Activated B cell treated with CpG ODN at 0.5 μM for 24 hours (primary cell): Measurements from ENCODE around the gene FBRS. TPM values are rescaled to one million over a fixed set of nuclear protein-coding genes. Genes with fewer than 3 reads are reported as not detected.

ENCODE experiments used
- ATAC-seq: fragments of 200-7000 bp; cut with Tn5 transposase; one replicate; pipeline ENCODE4 v1.10.0; 2021; ENCODE audit warnings: low read depth, mild to moderate bottlenecking, moderate library complexity
- CTCF ChIA-PET: fragments of 350-600 bp; sonication (Branson Sonifier 250); formaldehyde crosslinking; loops from one replicate; lab custom pipeline; 2021; ENCODE audit warnings: antibody characterized with exemption; lab: Charles Lee
- POLR2A ChIA-PET: fragments of 350-600 bp; sonication (Branson Sonifier 250); formaldehyde crosslinking; loops from one replicate; lab custom pipeline; 2021; ENCODE audit warnings: antibody characterized with exemption; lab: Charles Lee
- DNase-seq: peaks from one replicate; pipeline ENCODE4 v3.0.0; 2022
- H3K27ac Mint-ChIP-seq: one replicate; pipeline ENCODE4 v1.8.0; 2020; ENCODE audit warnings: mixed read lengths
- H3K27me3 Mint-ChIP-seq: one replicate; pipeline ENCODE4 v1.8.0; 2021; ENCODE audit warnings: mixed read lengths
- H3K36me3 Mint-ChIP-seq: one replicate; pipeline ENCODE4 v1.8.0; 2021; ENCODE audit warnings: low read depth, mixed read lengths
- H3K4me1 Mint-ChIP-seq: one replicate; pipeline ENCODE4 v1.8.0; 2021; ENCODE audit warnings: mixed read lengths
- H3K4me3 Mint-ChIP-seq: one replicate; pipeline ENCODE4 v1.8.0; 2020; ENCODE audit warnings: mild to moderate bottlenecking, mixed read lengths
- H3K9me3 Mint-ChIP-seq: one replicate; pipeline ENCODE4 v1.8.0; 2020; ENCODE audit warnings: mixed read lengths
- CTCF ChIP-seq: fragments of 200-600 bp; IDR thresholded peaks from one replicate; pipeline ENCODE4 v1.8.0; 2022; ENCODE audit warnings: antibody characterized with exemption, mild to moderate bottlenecking
- intact Hi-C: fragments of 100-400 bp; cut with micrococcal nuclease; formaldehyde crosslinking; loops from one replicate; pipeline ENCODE4 v1.15.1; 2024
- total RNA-seq: library from RNA; stranded (reverse); gene quantifications from 2 replicates; pipeline ENCODE4 v1.2.3, GENCODE V29; 2022

The FBRS gene
- total RNA-seq, 1 donor from 2014 or later = 204 TPM

- ChIA-PET POLR2A (interaction anchor here (1.2 to 1.3 kb wide), 2 partner anchors 19 to 31 kb away, joined by 4 read pairs; no protein-coding TSS in a partner anchor), CTCF (no interaction called here)
- Mint-ChIP-seq H3K36me3 (peaks cover 77% of the 10 kb centered on the region), H3K27me3 (no peaks in the 10 kb centered on the region), H3K4me3 (no peak overlapping the region), H3K4me1 (peaks cover 33% of the 10 kb centered on the region), H3K9me3 (no peaks in the 10 kb centered on the region), H3K27ac (peak overlapping the region; percentile 25)
- ATAC-seq (no peak), DNase-seq (no peak)
- intact Hi-C loops = no loop called here
- TF ChIP-seq CTCF = no peak
Observed at GRCh38 chr16:30663038-30663437, 4.8 kb downstream of the FBRS start.

GRCh38 chr16:30663820-30664219 lies 5.6 kb downstream of the FBRS start:
- H3K4me3 Mint-ChIP-seq = peak overlapping the region; percentile 20

GRCh38 chr16:30664616-30665109 lies 6.4 kb downstream of the FBRS start:
- Mint-ChIP-seq H3K27ac (no peak overlapping the region), H3K36me3 (peaks cover 78% of the 10 kb centered on the region), H3K9me3 (no peaks in the 10 kb centered on the region), H3K4me3 (no peak overlapping the region), H3K4me1 (peaks cover 33% of the 10 kb centered on the region), H3K27me3 (no peaks in the 10 kb centered on the region)
- ChIA-PET POLR2A (interaction anchor here (1.1 kb wide), 1 partner anchor 30 kb away, joined by 6 read pairs; no protein-coding TSS in a partner anchor), CTCF (no interaction called here)
- DNase-seq (no peak), ATAC-seq (no peak)
- intact Hi-C loops = no loop called here
- TF ChIP-seq CTCF = no peak

More at GRCh38 chr16:30663820-30664219, 5.6 kb downstream of the FBRS start:
- peak overlapping the region; percentile 24 for H3K27ac Mint-ChIP-seq
- ChIA-PET POLR2A (interaction anchor here (0.6 to 1.2 kb wide), 2 partner anchors 18 to 276 kb away, joined by 4 read pairs; no protein-coding TSS in a partner anchor), CTCF (no interaction called here)
- DNase-seq (no peak), ATAC-seq (no peak)
- H3K36me3 Mint-ChIP-seq = peaks cover 74% of the 10 kb centered on the region
- TF ChIP-seq CTCF = no peak
- intact Hi-C loops = no loop called here
- H3K27me3 Mint-ChIP-seq = no peaks in the 10 kb centered on the region
- H3K9me3 Mint-ChIP-seq = no peaks in the 10 kb centered on the region
- H3K4me1 Mint-ChIP-seq = peaks cover 33% of the 10 kb centered on the region

GRCh38 chr16:30665155-30665829 lies 7.1 kb downstream of the FBRS start:
- TF ChIP-seq CTCF = no peak
- Mint-ChIP-seq H3K9me3 (no peaks in the 10 kb centered on the region), H3K4me1 (peaks cover 33% of the 10 kb centered on the region), H3K36me3 (peaks cover 85% of the 10 kb centered on the region), H3K27me3 (no peaks in the 10 kb centered on the region), H3K27ac (no peak overlapping the region), H3K4me3 (no peak overlapping the region)
- no peak for DNase-seq
- CTCF ChIA-PET = no interaction called here
- no peak for ATAC-seq
- POLR2A ChIA-PET = interaction anchor here (0.6 to 1.1 kb wide), 5 partner anchors 23 to 168 kb away, joined by 3 to 6 read pairs (median 3); no protein-coding TSS in a partner anchor
- intact Hi-C loops = no loop called here

GRCh38 chr16:30665830-30666190 lies 7.6 kb downstream of the FBRS start:
- no peak for TF ChIP-seq CTCF
- Mint-ChIP-seq H3K9me3 (no peaks in the 10 kb centered on the region), H3K27ac (no peak overlapping the region)

More at GRCh38 chr16:30665830-30666190, 7.6 kb downstream of the FBRS start:
- peaks cover 28% of the 10 kb centered on the region for H3K4me1 Mint-ChIP-seq
- ATAC-seq (no peak), DNase-seq (no peak)
- intact Hi-C loops = no loop called here
- POLR2A ChIA-PET = interaction anchor here (0.6 to 1.1 kb wide), 6 partner anchors 22 to 169 kb away, joined by 3 to 6 read pairs (median 3); no protein-coding TSS in a partner anchor
- no peaks in the 10 kb centered on the region for H3K27me3 Mint-ChIP-seq
- H3K36me3 Mint-ChIP-seq = peaks cover 84% of the 10 kb centered on the region
- no peak overlapping the region for H3K4me3 Mint-ChIP-seq
- CTCF ChIA-PET = no interaction called here
